ENCODE results near the gene EHMT1. TPM values are rescaled to one million over a fixed set of nuclear protein-coding genes. Genes with fewer than 3 reads are reported as not detected.

EHMT1 gene
- total and polyA plus RNA-seq, 2 of the 13 experiments (the other 11 are each of a cell fraction or from before 2014, with no cell fraction given) = 23.0 to 27.1 TPM

DNA sequence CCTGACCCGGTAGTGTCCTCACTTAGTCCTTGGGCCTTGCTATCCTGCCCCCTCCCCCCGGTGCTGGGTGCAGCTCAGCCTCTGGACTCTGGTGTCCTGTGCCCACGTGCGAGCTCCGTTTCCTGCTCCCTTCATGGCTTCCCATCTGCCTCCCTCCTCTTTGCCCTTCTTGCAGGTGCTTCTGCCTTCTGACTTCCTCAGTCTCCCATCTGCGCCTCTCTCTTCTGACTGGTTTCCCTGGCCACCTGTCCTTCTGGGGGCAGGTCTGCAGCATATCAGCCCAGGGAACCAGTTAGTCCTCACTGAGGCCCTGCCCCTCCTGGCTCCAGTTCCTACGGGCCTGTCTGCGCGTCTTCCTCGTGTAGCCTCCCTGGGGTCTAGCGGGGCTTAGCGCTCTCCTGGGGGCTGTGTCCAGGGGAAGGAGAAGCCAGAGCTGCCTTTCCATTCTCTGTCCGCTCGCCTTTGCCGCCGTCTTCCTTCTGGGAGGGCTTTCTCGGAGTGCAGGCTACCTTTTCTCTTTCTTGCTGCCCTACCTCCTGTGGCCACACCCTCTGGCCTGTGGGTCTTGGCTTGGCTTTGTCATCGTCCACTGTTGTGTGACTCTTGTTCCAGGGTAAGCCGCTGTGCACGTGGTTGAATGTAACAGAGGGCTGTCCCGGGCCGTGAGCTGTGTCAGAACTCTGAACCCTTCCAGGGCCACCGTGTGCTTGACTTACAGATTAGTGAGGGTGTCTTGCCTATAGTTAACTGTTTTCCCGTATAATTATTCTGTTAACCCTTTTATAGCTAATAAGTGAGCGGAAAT, 51.8 kb downstream of the EHMT1 start (continued):
- peak; percentile 48; the same call in 1 of the 2 replicates for TF ChIP-seq SP5 (CRISPR knock-in tag; IDR thresholded peaks at IDR 0.05; ENCODE audit: borderline replicate concordance, low read depth)
- 0 out of 2 replicates have a peak, but pooled peaks have one; percentile 52 for TF ChIP-seq ZNF570 (CRISPR knock-in tag; IDR thresholded peaks at IDR 0.05; ENCODE audit: borderline replicate concordance)
- TF ChIP-seq, protein P1, sequence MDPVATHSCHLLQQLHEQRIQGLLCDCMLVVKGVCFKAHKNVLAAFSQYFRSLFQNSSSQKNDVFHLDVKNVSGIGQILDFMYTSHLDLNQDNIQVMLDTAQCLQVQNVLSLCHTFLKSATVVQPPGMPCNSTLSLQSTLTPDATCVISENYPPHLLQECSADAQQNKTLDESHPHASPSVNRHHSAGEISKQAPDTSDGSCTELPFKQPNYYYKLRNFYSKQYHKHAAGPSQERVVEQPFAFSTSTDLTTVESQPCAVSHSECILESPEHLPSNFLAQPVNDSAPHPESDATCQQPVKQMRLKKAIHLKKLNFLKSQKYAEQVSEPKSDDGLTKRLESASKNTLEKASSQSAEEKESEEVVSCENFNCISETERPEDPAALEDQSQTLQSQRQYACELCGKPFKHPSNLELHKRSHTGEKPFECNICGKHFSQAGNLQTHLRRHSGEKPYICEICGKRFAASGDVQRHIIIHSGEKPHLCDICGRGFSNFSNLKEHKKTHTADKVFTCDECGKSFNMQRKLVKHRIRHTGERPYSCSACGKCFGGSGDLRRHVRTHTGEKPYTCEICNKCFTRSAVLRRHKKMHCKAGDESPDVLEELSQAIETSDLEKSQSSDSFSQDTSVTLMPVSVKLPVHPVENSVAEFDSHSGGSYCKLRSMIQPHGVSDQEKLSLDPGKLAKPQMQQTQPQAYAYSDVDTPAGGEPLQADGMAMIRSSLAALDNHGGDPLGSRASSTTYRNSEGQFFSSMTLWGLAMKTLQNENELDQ (CRISPR knock-in tag; IDR thresholded peaks at IDR 0.05; ENCODE audit: borderline replicate concordance) = no peak
- TF ChIP-seq, protein P2, sequence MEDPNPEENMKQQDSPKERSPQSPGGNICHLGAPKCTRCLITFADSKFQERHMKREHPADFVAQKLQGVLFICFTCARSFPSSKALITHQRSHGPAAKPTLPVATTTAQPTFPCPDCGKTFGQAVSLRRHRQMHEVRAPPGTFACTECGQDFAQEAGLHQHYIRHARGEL (CRISPR knock-in tag; IDR thresholded peaks at IDR 0.05) = no peak
- peak; percentile 92 for TF ChIP-seq ZNF230 (CRISPR knock-in tag; IDR thresholded peaks at IDR 0.05)
- no peak for TF ChIP-seq RFX3 (CRISPR knock-in tag; IDR thresholded peaks at IDR 0.05)
- no peak for TF ChIP-seq KDM4B (CRISPR knock-in tag; IDR thresholded peaks at IDR 0.05)
- TF ChIP-seq, protein P3, sequence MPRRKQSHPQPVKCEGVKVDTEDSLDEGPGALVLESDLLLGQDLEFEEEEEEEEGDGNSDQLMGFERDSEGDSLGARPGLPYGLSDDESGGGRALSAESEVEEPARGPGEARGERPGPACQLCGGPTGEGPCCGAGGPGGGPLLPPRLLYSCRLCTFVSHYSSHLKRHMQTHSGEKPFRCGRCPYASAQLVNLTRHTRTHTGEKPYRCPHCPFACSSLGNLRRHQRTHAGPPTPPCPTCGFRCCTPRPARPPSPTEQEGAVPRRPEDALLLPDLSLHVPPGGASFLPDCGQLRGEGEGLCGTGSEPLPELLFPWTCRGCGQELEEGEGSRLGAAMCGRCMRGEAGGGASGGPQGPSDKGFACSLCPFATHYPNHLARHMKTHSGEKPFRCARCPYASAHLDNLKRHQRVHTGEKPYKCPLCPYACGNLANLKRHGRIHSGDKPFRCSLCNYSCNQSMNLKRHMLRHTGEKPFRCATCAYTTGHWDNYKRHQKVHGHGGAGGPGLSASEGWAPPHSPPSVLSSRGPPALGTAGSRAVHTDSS (CRISPR knock-in tag; conservative IDR thresholded peaks at IDR 0.05) = no peak
- no peak for TF ChIP-seq ZNF10 (CRISPR knock-in tag; IDR thresholded peaks at IDR 0.05; ENCODE audit: borderline replicate concordance, low read depth)
- TF ChIP-seq SIX4 (CRISPR knock-in tag; IDR thresholded peaks at IDR 0.05) = 0 out of 2 replicates have a peak, but pooled peaks have one; percentile 20
- TF ChIP-seq, protein P4, sequence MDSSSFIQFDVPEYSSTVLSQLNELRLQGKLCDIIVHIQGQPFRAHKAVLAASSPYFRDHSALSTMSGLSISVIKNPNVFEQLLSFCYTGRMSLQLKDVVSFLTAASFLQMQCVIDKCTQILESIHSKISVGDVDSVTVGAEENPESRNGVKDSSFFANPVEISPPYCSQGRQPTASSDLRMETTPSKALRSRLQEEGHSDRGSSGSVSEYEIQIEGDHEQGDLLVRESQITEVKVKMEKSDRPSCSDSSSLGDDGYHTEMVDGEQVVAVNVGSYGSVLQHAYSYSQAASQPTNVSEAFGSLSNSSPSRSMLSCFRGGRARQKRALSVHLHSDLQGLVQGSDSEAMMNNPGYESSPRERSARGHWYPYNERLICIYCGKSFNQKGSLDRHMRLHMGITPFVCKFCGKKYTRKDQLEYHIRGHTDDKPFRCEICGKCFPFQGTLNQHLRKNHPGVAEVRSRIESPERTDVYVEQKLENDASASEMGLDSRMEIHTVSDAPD (CRISPR knock-in tag; IDR thresholded peaks at IDR 0.05) = no peak
- no peak; the same call in 1 of the 2 replicates for TF ChIP-seq KDM5A (IDR thresholded peaks at IDR 0.05; ENCODE audit: borderline replicate concordance, low read length)
- TF ChIP-seq, protein P5, sequence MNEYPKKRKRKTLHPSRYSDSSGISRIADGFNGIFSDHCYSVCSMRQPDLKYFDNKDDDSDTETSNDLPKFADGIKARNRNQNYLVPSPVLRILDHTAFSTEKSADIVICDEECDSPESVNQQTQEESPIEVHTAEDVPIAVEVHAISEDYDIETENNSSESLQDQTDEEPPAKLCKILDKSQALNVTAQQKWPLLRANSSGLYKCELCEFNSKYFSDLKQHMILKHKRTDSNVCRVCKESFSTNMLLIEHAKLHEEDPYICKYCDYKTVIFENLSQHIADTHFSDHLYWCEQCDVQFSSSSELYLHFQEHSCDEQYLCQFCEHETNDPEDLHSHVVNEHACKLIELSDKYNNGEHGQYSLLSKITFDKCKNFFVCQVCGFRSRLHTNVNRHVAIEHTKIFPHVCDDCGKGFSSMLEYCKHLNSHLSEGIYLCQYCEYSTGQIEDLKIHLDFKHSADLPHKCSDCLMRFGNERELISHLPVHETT (CRISPR knock-in tag; conservative IDR thresholded peaks at IDR 0.05) = no peak
- no peak for TF ChIP-seq TOPORS (CRISPR knock-in tag; IDR thresholded peaks at IDR 0.05)
- no peak for TF ChIP-seq HNRNPLL (IDR thresholded peaks at IDR 0.05; ENCODE audit: low read depth, low read length, poor library complexity, severe bottlenecking)
- no peak for TF ChIP-seq ZNF737 (CRISPR knock-in tag; IDR thresholded peaks at IDR 0.05; ENCODE audit: borderline replicate concordance)
- TF ChIP-seq TGIF2 (CRISPR knock-in tag; IDR thresholded peaks at IDR 0.05) = peak; percentile 97
- no peak for TF ChIP-seq ZNF138 (CRISPR knock-in tag; IDR thresholded peaks at IDR 0.05; ENCODE audit: low read depth)
- TF ChIP-seq, protein P6, sequence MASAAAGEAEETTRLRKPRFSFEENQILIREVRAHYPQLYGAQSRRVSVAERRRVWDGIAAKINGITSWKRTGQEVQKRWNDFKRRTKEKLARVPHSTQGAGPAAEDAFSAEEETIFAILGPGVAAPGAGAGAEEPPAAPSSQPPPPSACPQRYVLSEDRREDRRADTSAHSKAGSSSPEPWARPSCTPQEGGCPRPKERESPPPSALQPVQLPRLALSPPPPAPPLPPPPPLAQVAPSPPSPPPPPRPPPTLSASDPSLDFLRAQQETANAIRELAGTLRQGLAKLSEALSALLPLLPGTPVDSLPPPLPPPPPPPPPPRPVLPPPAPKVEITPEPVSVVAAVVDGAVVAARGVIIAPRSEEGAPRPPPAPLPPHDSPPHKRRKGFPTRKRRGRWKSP (CRISPR knock-in tag; IDR thresholded peaks at IDR 0.05) = peak; percentile 80; the same call in 1 of the 2 replicates
- no peak for TF ChIP-seq U2AF1 (optimal IDR thresholded peaks at IDR 0.05; ENCODE audit: low read depth, low read length)
- peak; percentile 77 for TF ChIP-seq FOXA3 (CRISPR knock-in tag; IDR thresholded peaks at IDR 0.05)

All from HepG2 (cell line).